LHCN-M2 (cell line): ENCODE data around the gene SPIRE1. TPM values are rescaled to one million over a fixed set of nuclear protein-coding genes. Genes with fewer than 3 reads are reported as not detected.
"Not testable (repeated sequence)": the region's sequence is repeated elsewhere in the genome, so short reads cannot be mapped to it uniquely, and the experiment has no call there.

ENCODE experiments used
- DNase-seq: peaks from one replicate; pipeline ENCODE4 v3.0.0-alpha.2; 2012; ENCODE audit warnings: low read depth
- total RNA-seq: library from RNA; depleted of rRNA; stranded (reverse); fragments of >200 nt; gene quantifications from 2 replicates; pipeline ENCODE4 v1.2.3, GENCODE V29; 2014

The SPIRE1 gene
- total RNA-seq, 1 experiment from 2014 or later, result 26.0 TPM

DNA sequence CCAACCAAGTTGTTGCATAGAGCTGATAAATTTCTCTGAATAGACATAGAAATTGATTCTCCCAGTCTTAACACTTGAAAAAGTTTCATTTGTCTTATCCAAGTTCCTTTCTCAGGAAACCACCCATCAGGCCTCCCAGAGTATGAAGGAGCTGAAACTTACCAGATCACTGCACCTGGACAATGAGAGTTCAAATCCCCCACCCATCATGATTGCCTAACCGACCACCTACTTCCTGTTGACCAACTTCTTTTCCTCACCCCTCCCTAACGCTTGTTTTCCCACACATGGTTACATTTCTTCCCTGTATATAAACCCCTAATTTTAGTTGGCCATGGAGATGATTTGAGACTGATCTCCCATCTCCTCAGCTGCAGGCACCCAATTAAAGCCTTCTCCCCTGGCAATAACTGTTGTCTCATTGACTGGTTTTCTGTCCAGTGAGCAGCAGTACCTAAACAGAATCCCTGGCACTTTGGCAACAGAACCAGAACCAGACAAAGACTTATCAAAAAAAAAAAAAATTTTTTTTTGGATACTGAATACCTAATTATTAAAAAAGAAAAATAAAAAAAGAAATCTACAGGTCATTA is 103.0 kb downstream of the SPIRE1 start:
- no peak for DNase-seq

DNA sequence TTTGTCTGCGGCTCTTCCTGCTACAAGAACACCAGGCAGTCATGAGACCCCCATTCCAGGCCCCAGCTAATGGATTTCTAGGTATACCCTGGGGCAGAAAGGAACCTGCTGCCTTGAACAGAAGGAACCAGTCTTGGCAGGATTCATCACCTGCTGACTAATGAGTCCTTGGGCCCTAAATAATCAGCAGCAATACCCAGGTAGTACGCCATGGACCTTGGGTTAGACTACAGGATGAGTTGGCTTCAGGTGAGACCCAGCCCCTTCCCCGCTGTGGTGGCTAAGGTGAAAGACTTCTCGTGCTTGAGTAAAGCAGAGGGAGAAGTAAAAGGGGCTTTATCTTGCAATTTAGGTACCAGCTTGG is 105.0 kb downstream of the SPIRE1 start:
- no peak for DNase-seq

DNA sequence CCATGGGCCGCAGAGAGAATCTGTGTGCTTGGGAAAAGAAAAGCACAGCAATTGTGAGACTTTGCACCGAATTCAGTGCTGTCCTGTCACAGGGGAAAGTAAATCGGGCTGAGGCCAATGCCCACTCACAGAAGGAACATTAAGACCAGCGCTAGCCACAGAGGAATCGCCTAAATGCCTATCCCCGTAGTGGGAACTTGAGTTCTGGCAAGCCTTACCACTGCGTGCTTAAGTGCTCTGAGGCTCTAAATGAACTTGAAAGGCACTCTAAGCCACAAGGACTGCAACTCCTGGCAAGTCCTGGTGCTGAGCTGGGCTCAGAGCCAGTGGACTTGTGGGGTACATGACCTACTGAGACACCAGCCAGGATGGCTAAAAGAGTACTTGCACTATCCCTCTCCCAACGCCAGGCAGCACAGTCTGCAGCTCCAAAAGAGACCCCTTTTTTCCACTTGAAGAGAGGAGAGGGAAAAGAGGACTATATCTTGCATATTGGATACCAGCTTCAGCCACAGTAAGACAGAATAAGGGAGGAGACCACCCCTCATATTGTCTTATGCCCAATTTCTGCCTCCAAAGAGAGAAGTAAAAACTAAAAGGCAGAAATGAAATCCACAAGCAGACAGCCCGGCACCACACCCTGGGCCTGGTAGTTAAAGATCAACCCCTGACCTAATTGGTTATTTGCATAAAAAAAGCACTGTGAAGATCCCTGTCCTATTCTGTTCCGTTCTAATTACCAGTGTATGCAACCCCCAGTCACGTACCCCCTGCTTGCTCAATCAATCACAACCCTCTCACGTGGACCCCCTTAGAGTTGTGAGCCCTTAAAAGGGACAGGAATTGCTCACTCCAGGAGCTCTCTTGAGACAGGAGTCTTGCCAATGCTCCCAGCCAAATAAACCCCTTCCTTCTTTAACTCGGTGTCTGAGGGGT is 105.7 kb downstream of the SPIRE1 start:
- DNase-seq, result peak; percentile 85

DNA sequence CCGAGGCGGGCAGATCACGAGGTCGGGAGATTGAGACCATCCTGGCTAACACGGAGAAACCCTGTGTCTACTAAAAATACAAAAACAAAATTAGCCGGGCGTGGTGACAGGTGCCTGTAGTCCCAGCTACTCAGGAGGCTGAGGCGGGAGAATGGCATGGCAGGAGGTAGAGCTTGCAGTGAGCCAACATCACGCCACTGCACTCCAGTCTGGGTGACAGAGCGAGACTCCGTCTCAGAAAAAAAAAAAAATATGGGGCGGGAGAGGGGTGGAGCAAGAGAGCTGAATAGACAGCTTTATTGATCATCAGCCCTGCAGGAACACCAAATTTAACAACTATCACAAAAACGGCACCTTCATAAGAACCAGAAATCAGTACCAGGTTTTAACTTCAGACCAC is 106.4 kb downstream of the SPIRE1 start:
- DNase-seq, result not testable (repeated sequence)

DNA sequence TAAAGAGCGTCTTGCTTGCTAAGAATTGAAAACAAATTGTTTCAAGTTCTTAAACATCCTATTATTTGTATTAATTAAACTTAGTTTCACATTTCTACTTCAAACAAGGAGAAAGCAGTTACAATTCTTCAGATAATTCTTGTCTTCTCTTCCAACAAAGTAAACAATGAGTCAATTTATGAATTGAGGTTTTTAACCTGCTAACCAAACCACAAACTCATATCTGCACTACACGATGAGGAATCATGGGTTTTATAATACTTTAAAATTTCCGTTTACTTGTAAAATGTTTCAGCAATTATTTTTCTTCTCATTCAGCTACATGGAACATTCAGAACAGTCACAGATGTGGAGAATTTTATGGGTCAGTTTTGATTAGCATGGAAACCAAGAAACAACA is 114.2 kb downstream of the SPIRE1 start:
- DNase-seq, result peak; percentile 59

DNA sequence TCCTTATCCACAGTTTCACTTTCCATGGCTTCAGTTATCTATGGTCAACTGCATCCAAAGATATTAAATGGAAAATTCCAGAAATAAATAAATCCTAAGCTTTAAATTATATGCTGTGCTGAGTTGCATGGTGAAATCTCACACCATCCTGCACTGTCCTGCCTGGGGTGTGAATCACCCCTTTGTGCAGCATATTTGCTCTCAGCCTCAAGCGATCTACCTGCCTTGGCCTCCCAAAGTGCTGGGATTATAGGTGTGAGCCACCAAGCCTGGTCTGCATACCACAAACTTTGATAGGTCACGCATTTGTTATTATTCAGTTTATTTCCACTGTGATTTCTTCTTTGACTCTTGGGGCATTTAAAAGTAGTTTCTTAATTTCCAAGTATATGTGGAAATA is 117.2 kb downstream of the SPIRE1 start:
- DNase-seq, result no peak

DNA sequence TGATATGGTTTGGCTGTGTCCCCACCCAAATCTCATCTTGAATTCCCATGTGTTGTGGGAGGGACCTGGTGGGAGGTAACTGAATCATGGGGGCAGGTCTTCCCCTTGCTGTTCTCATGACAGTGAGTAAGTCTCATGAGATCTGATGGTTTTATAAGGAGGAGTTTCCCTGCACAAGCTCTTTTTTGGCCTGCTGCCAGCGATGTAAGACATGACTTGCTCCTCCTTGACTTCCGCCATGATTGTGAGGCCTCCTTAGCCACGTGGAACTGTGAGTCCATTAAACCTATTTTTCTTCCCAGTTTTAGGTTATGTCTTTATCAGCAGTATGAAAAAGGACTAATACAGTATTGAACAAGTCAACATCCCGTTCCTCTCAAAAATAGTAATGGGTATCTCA is 118.7 kb downstream of the SPIRE1 start:
- DNase-seq, result peak; percentile 52

DNA sequence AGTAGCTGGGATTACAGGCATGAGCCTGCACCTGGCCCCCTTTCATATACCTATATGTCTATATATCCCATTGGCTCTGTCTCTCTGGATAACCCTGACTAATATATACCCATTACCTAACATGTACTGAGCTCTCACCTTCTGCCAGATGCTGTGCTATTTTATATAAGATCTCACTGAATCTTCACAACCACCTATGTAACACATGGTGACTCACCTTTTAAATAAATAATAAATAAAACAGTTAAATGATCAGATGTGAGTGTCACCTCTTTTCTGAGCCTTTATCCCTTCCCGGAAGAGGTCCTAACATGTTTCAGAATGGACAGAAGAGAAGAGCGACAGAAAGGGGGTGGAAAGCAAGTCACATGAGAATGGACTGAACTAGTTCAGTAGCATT is 123.1 kb downstream of the SPIRE1 start:
- no peak for DNase-seq

DNA sequence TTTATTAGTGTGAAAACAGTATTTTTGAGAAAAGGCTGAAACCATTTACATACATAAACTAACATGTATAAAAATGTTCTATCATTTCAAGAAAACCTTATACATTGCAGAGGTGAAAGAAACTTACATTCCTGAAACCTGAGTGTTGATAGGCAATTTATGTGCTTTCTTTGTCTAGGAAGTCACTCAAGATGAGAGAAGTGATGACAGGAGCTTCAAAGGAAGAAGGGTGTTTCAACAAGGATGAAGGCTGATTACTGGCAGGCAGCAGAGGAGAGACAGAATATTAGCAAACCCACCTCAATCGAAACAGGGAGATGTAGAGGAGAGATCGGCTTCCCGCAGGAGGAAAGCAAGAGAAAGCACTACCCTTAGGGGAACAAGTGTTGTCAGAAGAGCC is 125.2 kb downstream of the SPIRE1 start:
- no peak for DNase-seq

DNA sequence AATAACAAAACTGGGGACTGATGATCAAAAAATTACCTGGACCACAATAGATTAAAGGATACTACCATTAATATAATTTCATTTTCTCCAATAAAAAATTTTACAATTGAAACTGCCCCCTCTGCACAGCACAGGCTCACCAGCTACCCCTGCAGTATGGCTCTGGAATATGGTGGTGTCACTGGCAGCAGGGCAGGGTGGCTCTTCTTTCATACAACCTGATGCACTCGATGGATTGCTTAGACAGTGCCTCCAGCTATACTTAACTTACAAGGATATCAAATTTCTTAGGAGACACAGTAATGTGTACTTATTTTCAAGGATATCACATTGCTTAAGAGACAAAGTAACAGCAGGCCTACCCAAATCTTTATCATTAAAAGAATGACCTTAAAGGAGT is 126.2 kb downstream of the SPIRE1 start:
- DNase-seq, result no peak

DNA sequence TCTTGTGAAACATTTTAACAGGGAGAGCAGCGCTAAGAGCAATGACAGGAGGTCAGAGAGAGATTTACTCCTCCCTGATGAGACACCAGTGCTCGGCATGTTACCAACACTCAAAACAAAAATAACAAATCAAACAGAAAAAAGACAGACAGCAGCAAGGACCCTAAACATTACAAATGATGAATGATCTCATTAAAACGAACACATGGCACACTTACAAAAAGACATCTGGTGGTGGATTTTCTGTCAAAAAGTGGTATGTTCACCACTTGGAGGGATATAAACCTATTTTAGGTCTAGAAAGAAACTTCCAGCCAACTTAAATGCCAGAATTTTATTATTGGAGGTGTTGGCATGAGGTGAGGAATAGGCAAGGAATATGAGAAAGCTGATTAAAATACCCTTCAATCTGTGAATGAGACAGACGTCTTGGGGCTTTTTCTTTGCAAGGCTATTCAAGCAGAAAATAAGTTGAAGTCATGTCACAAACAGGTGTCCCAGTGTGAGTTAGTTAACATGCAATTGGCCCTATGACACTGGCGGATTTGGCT is 137.4 kb downstream of the SPIRE1 start:
- peak; percentile 71 for DNase-seq

DNA sequence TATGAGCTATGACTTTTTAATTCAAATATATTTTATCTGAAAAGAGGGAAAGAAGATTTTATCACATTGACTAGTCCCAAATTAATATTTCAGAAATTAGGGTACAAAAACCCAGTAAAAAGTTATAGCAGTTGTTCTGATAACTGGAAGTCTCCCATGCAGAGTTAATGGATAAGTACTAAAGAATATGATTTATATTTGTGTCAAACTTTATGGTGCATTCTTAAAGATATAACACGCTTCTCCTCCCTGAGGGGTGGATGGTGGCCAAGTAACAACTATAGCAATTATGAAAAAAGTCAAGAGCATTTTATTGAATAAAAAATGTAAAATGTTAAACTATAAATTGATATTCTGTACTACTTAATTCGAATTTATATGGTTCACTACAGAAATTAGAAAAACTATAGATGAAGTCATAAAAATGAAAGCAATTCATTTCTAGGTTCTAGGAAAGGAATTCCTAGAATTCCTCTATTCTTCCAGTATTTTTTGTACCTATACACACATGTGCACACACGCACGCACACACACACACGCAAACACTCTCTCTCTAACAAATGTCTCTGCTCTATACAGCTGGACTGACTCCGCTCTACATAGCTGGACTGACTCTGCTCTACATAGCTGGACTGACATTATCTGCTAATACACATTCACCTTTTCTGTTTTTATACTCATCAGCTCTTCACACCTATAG is 138.9 kb downstream of the SPIRE1 start:
- DNase-seq, result no peak

DNA sequence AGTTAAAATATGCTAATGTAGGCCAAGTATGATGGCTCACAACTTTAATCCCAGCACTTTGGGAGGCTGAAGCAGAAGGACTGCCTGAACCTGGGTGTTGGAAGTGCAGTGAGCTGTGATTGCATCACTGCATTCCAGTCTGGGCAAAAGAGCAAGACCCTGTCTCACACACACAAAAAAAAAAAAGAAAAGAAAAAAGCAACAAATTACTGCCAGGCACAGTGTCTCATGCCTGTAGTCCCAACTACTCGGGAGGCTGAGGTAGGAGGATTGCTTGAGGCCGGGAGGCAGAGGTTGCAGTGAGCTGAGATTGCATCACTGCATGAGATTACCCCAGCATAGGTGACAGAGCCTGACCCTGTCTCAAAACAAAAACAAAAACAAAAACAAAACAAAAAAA is 139.6 kb downstream of the SPIRE1 start:
- DNase-seq, result peak; percentile 15

DNA sequence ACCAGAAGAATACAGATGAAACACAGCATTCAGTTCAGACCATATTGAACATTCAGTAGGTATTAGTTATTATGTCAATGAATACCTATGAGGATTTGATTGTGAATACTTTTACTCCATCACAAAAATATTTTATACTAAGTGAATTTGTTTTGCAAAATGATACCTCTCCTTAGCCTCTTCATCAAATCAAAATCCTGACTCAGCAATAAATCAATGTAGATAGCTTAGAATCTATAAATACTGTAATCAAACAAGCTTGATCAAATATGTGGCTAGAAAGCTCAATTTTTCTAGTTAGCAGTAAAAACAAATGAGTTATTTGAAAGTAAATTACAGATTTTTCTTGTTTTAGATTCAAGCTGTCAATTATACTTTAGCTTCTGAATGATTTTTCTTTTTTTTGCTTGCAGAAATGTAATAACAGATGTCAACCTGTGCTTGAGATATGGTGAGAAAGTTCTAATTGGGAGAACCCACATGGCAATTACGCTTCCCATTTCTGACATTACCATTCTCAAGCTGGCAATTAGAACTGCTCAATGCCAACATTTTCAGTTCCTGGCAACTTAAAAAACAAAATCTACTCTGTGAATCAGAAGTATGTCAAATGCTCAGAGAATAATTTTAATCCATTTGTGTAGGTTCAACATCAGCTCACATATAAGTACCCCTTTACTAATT is 140.6 kb downstream of the SPIRE1 start:
- DNase-seq, result no peak

DNA sequence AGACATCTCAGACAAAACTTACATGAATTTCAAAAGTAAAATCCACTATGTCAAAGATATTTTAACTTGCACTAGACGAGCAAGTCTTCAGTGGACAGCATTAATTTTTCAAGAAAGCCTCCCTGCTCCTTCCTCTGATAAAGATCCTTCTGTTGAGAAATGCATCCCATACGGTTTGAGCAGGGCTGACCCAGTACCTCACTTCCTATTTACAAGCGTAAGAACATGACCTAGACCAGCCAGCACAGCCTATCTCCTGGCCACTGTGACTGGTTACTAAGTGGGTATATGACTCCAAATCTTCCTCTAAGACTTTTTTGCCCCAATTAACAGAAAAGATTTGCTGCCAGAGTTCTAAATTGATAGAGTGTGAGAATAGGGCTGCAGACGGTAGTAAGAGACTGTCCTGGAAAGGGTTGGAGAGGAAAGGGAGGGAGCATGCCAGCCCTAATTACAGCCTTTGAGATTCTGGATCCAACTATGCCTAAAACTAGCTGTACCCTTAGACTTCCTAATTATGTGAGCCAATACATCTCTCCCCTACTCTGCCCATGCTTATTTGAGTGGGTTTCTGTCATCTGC is 141.8 kb downstream of the SPIRE1 start:
- DNase-seq, result no peak

DNA sequence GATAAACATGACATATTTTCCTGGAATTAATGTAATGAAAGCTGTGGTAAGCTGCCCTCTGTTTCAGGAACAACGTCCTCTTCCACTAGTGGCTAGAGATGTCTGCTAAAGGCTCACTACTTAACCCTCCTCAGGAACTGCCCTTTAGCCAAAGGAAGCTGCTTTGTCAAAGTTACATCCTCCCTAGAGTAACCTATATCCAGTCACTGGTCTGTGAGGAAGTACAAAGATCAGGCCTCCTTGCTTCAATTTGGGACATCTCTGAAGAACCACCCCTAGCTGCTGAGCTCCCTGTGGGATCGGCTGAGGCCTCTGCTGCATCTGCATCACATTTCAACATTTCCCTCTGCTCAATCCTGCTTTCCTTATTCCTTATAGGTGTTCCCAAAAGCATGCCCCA is 142.4 kb downstream of the SPIRE1 start:
- no peak for DNase-seq

DNA sequence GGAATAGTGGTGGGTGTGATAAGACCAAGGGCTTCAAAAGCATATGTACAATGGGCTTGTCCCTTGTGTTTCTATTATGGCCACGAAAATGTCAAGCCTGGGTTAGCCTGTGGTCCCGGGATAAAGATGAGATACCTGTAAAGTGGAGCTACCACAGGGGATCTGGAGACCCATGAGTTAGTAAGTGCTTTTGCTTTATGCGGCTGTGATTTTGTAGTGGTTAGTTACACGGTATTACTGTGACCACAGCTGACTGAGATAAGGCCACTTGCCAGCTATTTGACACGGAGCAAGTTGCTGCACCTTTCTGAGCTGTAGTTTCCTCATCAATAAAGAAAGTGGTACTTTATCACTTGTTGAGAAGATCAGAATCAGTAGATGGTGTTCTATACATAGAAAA is 150.9 kb downstream of the SPIRE1 start:
- DNase-seq, result no peak

DNA sequence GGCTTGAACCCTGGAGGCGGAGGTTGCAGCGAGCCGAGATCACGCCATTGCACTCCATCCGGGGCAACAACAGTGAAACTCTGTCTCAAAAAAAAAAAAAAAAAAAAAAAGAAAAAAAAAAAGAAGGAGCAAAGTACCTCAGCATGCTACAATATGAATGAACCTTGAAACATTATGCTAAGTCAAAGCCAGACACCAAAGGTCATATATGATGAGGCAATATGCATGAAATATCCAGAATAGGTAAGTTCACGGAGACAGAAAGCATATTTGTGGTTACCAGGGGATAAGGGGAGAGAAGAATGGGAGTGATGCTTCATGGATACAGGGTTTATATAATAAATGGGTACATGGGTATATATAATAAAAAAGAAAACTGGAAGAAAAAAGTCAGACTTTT is 156.9 kb downstream of the SPIRE1 start:
- DNase-seq, result no peak

DNA sequence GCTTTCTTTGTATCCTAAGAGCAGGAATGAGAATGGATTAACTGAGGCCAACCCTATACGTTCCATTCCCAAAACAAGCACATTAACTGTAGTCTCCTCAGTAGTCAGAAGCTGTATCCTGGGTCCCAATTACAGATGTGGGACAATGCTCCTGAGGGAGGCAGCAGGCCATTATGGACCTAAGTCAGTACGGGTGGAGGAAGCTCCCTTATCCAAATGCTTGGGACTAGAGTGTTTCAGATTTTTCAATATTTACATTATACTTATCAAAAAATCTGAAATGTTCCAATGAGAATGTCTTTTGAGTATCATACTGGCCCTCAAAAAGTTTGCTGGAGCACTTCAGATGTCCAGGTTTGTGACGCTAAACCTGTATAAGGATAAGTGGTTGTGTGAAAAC is 160.1 kb downstream of the SPIRE1 start:
- no peak for DNase-seq

DNA sequence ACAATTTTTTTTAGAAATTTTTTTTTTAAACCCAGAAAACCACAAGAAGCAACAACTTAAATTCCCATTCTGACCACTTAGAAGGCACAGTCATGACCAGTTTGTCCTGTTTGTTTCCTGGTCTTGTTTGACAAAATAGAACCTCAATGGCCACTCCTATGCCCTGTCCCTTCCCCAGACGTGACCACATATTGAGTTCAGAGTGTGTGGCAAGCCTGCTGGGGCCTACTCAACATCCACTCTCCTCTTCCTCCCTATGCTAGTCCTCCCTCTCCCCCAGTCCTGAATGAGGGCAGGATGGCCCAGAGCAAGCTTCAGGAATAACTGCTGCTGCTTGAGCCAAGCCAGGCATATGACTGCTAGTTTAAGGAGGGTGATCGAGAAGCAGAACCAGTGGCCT is 160.6 kb downstream of the SPIRE1 start:
- peak; percentile 53 for DNase-seq

DNA sequence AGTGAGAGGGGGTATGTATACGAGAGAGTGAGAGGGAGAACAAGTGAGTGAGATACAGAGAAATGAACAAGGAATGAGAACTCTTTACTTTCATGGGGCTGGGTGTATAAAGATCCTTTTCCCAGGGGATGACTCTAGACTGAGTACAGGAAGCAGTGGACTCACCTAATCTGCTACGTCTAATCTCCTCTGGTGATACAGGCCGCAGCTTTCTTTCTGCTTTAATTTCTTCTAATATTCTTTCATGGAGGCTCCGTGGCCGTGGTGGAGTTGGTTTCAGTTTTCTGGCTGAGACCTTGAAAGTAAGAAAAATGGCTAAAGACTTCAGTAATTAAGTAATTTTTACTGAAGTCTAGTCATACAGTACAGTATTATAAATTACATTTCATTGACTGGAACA is 165.0 kb downstream of the SPIRE1 start:
- DNase-seq, result no peak
